Activated CD8-positive, alpha-beta memory T cell treated with anti-CD3 and anti-CD28 coated beads for 48 hours (primary cell): ENCODE measurements around the gene WDR70.
"Not testable (repeated sequence)": the region's sequence is repeated elsewhere in the genome, so short reads cannot be mapped to it uniquely, and the experiment has no call there.

Experiments
- DNase-seq, 3 experiments: peaks; one replicate each; pipeline ENCODE4 v3.0.0-alpha.2; 2020; ENCODE audit warnings: low read depth in 2 of 3, low spot score in 2 of 3

Gene WDR70

GRCh38 chr5:37679326-37679725 is 300.2 kb downstream of the WDR70 start:
- DNase-seq = not testable (repeated sequence)

GRCh38 chr5:37679903-37680302 is 300.8 kb downstream of the WDR70 start:
- DNase-seq = not testable (repeated sequence)

- DNase-seq = no peak
These were observed 304.0 kb downstream of the WDR70 start for GRCh38 chr5:37683072-37683471.

GRCh38 chr5:37685211-37685610 is 306.1 kb downstream of the WDR70 start:
- no peak for DNase-seq

GRCh38 chr5:37685816-37686215 is 306.7 kb downstream of the WDR70 start:
- no peak for DNase-seq

GRCh38 chr5:37688925-37689324 is 309.8 kb downstream of the WDR70 start:
- not testable (repeated sequence) for DNase-seq

GRCh38 chr5:37694333-37694732 is 315.2 kb downstream of the WDR70 start:
- DNase-seq = not testable (repeated sequence)

GRCh38 chr5:37694867-37695266 is 315.7 kb downstream of the WDR70 start:
- DNase-seq = no peak

GRCh38 chr5:37695647-37696046 is 316.5 kb downstream of the WDR70 start:
- DNase-seq = no peak

GRCh38 chr5:37696190-37697021 is 317.3 kb downstream of the WDR70 start:
- no peak for DNase-seq

- DNase-seq = no peak
These were observed 322.8 kb downstream of the WDR70 start for GRCh38 chr5:37701868-37702267.

GRCh38 chr5:37703841-37704241 is 324.7 kb downstream of the WDR70 start:
- no peak for DNase-seq

- DNase-seq = no peak
These were observed 325.3 kb downstream of the WDR70 start for GRCh38 chr5:37704406-37704805.

- DNase-seq = no peak
These were observed 329.9 kb downstream of the WDR70 start for GRCh38 chr5:37709020-37709419.

GRCh38 chr5:37710965-37711364 is 331.8 kb downstream of the WDR70 start:
- DNase-seq = no peak

- no peak for DNase-seq
These were observed 333.6 kb downstream of the WDR70 start for GRCh38 chr5:37712750-37713149.

GRCh38 chr5:37714756-37715155 is 335.6 kb downstream of the WDR70 start:
- no peak for DNase-seq

GRCh38 chr5:37715361-37715760 is 336.2 kb downstream of the WDR70 start:
- no peak for DNase-seq

GRCh38 chr5:37715992-37716391 is 336.9 kb downstream of the WDR70 start:
- no peak for DNase-seq

GRCh38 chr5:37716405-37716804 is 337.3 kb downstream of the WDR70 start:
- no peak for DNase-seq

GRCh38 chr5:37717276-37717612 is 338.1 kb downstream of the WDR70 start:
- DNase-seq = no peak

- DNase-seq = no peak
These were observed 338.7 kb downstream of the WDR70 start for GRCh38 chr5:37717613-37718431.
